NCI-H446 treated with DMSO at 0.1 percent for 48 hours (cell line): ENCODE data around the gene LCE1E.

Experiments used
- DNase-seq: peaks from one replicate; lab custom pipeline; 2025; lab: John Stamatoyannopoulos, UW

The LCE1E gene

DNA sequence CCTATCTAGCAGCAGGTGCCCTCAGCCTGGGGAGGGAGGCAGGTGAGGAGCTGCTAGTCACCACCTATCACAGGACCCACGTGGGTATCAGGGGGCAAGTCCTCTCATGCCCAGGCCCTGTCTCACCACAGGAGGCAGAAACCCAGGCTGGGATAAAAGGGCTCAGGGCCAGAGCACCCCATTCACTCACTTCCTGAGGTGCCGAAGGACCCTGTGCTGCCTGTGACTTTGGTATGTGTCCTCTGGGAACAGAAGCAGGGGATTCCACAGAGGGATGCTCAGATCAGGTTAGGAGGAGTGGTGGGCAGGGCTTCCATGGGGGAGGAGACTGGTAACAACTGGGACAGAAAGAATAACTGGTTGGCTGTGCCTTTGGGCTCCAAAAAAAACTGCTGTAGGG is at the start of gene LCE1E:
TSS of gene LCE1E (plus strand) at position 181 of the 400 bp plus-strand sequence. CDS start 1,043 bp downstream, outside the sequence.
- DNase-seq = no peak

- no peak for DNase-seq
These were observed 48.1 kb upstream of the LCE1E start for GRCh38 chr1:152737997-152738396.

- DNase-seq = no peak
These were observed 46.2 kb upstream of the LCE1E start for GRCh38 chr1:152739841-152740240.

- DNase-seq = no peak
These were observed 44.4 kb upstream of the LCE1E start for GRCh38 chr1:152741656-152742055.

DNA sequence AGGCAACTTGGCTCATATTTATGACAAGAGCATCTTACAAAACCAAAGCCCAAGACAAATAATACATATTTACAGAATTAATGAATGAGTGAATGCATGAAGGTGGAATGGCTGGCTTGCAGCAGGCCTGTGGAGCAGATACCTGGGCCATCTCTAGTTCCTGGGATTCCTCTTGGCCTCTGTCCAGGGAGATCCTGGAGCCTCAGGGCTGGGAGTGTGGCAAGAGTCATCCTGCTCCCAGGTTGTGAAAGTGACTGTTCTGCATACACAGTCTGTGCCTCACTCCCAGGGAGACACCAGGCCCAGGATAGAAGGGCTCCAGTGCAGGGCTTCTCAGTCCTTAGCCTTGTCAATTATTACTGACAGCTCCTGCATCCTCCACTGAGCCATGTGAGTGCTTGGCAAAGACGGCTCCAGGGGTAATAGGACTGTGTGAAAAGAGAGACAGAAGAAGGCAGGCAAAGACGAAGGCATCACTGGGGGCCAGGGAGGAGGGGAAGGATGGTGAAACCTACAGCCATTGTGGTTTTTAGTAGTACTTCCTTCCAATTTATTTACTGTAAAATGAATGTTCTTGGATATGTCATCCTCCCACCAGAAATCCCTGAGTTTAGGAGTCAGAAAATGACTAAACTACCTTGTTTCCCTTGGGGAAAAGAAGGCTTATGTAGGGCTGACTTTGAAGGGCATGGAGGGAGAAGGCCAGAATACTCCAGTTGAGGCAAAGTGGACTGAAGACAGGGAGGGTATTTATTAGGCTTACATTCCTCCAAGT is 42.5 kb upstream of the LCE1E start:
- DNase-seq = no peak

- no peak for DNase-seq
These were observed 40.8 kb upstream of the LCE1E start for GRCh38 chr1:152745289-152745704.

- no peak for DNase-seq
These were observed 40.2 kb upstream of the LCE1E start for GRCh38 chr1:152745765-152746444.

- DNase-seq = no peak
These were observed 38.2 kb upstream of the LCE1E start for GRCh38 chr1:152747831-152748230.

- no peak for DNase-seq
These were observed 33.8 kb upstream of the LCE1E start for GRCh38 chr1:152752225-152752624.

DNA sequence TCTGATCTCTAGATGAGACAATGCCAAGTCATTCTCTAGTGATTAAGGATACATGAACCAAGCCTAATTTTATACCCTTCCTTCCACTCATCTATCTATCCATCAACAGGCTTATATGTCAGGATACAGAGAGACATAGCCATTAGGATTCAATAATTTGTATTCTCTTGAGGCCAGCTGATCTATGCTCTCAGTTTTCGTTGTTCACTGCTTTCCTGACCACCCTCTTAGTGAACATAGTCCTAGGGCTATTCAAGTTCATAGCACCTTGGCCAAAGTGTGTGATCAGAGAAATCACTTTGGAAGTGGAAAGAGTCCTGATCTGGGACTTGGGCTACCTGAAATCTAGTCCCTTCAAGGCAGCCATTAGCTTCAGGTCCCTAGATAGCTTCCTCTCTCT is 32.5 kb upstream of the LCE1E start:
- no peak for DNase-seq

- DNase-seq = no peak
These were observed 29.2 kb upstream of the LCE1E start for GRCh38 chr1:152756872-152757271.

GRCh38 chr1:152757747-152758146 is 28.3 kb upstream of the LCE1E start, which contains the start of gene KPRP:
KPRP (plus strand) TSS chr1:152758025; CDS start chr1:152759589, 1,564 bp downstream.
- DNase-seq = no peak

DNA sequence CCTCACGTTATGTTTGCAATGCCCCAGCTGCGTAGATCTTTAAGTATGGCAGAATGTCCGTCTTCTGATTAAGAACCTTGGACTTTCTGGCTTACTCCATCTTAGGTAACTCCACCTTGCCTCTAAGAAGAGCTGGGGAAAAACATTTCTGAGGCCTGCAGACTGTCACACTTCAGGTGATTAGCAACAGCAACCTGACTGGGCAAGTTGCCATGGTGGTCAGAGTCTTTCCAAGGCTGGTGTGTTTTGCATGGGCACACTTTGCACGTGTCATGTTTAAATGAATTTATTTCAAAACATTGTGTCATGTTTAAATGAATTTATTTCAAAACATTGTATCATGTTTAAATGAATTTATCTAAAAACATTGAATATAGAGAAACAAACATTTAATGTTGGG is 27.4 kb upstream of the LCE1E start:
- no peak for DNase-seq

DNA sequence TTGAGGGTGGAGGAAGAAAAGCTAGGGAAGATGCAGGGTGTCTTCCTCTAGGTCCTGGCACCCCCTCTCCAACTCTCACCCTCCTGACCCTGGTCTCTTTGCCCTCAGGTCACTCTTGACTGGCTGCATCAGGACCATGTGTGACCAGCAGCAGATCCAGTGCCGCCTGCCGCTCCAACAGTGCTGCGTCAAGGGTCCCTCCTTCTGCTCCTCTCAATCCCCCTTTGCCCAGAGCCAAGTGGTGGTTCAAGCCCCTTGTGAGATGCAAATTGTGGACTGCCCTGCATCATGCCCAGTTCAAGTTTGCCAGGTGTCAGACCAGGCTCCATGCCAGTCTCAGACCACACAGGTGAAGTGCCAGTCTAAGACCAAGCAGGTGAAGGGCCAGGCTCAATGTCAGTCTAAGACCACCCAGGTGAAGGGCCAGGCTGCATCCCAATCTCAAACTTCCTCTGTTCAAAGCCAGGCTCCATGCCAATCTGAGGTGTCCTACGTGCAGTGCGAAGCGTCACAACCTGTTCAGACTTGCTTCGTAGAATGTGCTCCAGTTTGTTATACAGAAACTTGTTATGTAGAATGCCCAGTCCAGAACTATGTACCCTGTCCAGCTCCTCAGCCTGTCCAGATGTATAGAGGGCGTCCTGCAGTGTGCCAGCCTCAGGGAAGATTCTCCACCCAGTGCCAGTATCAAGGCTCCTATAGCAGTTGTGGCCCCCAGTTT is 26.4 kb upstream of the LCE1E start:
- no peak for DNase-seq

GRCh38 chr1:152760551-152761190 is 25.4 kb upstream of the LCE1E start:
- no peak for DNase-seq

DNA sequence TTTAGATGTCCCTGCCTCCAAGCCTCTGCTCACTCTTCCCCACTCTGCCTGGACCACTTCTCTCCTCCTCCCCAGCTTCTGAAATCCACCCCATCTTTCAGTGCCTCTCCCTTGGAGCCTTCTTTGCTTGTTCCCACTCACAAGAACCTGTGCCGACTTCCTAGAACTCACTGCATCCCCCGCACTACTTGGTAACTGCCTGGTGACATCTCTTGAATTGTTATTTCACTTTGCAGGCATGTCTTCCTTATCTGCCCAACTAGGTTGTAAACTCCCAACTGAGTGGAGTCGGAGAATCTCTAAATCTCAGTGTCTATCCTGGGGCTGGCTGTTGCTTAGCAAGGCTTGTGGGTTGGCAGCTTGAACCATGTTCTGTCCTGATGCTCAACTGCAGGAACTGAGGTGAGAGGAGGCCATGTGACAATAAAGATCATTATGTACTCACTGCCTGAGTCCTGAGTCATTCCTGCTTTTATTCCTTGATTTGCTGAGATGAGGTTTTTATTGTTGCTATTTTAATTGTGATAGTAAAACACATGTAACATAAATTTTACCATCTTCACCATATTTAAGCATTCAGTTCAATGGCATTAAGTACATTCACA is 24.3 kb upstream of the LCE1E start:
- no peak for DNase-seq

DNA sequence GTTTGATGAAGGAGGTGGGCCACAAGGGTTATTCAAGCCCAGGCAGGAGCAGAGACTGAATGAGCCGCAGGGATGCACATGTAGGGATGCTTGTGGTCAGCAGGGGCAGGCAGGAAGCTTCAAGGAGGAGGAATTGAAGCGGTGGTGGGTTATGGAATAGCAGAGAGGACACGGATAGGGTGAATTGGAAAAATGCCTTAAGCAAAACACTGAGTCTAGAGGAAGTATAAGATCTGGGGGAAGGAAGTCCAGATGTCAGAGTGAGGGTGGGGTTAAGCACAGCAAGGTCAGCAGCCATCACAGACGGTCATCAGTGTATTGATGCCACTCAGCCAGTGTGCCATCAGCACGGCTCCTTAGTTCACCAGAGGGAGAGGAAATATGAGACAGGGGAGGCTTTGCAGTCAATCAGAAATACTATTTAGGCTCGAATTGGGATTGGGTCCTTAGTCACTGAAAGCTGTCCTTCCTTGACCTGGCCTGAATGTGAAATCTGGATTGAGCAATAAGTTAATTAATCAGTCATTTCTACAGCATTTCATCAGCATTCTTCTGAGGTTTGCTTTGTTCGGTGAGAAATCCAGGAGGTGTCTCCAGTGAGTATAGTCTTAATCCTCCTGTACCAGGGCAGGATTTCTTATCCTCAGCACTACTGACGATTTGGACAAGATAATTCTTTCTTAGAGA is 17.1 kb upstream of the LCE1E start:
- DNase-seq = no peak

DNA sequence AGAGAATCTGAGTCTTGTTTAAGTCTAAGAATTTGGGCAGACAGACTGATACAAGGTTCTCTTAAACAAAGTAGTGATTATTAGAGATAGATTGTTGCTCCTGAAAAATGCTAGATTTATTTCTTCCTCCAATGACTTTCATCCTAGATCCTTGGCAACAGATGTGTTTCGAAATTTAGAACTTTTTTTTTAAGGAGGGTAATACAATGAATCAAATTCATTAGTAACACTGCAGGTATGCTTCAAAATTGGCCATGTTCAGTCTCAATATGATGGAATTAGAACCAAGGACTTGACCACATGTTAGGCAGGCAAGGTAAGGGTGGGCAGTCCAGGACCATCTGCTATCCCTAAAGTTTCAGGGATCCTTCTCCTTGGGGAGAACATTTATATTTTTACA is 15.6 kb upstream of the LCE1E start:
- DNase-seq = no peak

- no peak for DNase-seq
These were observed 11.2 kb upstream of the LCE1E start, which contains the start of gene LCE1F for GRCh38 chr1:152774875-152775274. LCE1F (plus strand) TSS chr1:152775140; CDS start chr1:152776372, 1,232 bp downstream.

DNA sequence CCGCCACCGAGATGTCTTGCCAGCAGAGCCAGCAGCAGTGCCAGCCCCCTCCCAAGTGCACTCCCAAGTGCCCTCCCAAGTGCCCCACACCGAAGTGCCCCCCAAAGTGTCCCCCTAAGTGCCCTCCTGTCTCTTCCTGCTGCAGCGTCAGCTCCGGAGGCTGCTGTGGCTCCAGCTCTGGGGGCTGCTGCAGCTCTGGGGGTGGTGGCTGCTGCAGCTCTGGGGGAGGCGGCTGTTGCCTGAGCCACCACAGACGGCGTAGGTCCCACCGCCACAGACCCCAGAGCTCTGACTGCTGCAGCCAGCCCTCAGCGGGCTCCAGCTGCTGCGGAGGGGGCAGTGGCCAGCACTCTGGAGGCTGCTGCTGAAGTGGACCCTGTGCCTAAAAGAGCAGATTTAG is 9.7 kb upstream of the LCE1E start:
- DNase-seq = no peak

GRCh38 chr1:152777510-152778137 is 8.4 kb upstream of the LCE1E start:
- no peak for DNase-seq
